ENCODE results near the gene DPM2. TPM values are rescaled to one million over a fixed set of nuclear protein-coding genes. Genes with fewer than 3 reads are reported as not detected.

Gene DPM2
- polyA plus RNA-seq, 2 of the 4 experiments (the other 2 are of a cell fraction): 41.9 to 45.9 TPM

DNA sequence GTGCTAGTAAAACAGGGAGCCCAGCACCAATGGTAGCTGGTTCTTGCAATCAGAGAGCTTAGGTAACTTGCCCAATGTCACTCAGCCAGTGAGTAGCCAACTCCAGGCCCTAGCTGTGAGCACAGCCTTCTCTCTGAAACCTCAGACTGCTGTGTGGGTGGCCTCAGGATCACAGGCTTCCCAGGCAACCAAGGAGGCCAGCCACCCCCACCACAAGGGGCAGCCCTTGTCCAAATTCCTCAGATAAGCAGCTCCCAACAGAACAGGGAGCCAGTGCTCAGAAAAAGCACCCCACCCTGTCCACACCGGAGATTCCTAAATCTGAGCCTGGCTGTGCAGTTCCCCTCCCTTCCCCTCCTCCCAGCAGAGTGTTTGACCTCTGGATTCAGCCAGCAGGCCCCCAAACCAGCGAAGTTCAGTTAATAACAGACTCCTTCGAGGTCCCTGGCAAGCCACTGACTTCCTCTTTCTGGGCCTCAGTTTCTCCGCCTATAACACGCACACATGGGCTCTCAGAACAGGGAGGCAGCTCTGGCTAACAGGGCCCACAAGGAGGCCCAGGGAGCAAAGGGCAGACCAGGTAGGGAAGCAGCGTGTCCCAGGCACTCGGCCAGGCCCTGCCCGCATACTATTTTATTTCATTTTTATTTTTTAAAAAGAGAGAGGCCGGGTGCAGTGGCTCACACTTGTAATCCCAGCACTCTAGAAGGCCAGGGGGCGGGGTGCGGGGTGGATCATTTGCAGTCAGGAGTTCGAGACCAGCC lies 40.4 kb upstream of the DPM2 start (continued):
- TF ChIP-seq, protein P1, sequence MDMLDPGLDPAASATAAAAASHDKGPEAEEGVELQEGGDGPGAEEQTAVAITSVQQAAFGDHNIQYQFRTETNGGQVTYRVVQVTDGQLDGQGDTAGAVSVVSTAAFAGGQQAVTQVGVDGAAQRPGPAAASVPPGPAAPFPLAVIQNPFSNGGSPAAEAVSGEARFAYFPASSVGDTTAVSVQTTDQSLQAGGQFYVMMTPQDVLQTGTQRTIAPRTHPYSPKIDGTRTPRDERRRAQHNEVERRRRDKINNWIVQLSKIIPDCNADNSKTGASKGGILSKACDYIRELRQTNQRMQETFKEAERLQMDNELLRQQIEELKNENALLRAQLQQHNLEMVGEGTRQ (IDR thresholded peaks at IDR 0.05): no peak
- TF ChIP-seq BHLHE40 (IDR thresholded peaks at IDR 0.05; ENCODE audit: low read depth, low read length) (no peak), JUNB (IDR thresholded peaks at IDR 0.05) (no peak), HDAC2 (IDR thresholded peaks at IDR 0.05) (no peak), RAD21 (conservative IDR thresholded peaks at IDR 0.05 in 1 of 2, IDR thresholded peaks at IDR 0.05 in 1 of 2) (peak; percentile 17 to 26; a peak in 1 of 5 replicates), RNF2 (IDR thresholded peaks at IDR 0.05; ENCODE audit: borderline replicate concordance, low read depth) (no peak), HOXB5 (CRISPR knock-in tag; IDR thresholded peaks at IDR 0.05) (no peak)
- TF ChIP-seq, protein P2, sequence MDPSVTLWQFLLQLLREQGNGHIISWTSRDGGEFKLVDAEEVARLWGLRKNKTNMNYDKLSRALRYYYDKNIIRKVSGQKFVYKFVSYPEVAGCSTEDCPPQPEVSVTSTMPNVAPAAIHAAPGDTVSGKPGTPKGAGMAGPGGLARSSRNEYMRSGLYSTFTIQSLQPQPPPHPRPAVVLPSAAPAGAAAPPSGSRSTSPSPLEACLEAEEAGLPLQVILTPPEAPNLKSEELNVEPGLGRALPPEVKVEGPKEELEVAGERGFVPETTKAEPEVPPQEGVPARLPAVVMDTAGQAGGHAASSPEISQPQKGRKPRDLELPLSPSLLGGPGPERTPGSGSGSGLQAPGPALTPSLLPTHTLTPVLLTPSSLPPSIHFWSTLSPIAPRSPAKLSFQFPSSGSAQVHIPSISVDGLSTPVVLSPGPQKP (IDR thresholded peaks at IDR 0.05; ENCODE audit: low read depth, low read length): no peak

DNA sequence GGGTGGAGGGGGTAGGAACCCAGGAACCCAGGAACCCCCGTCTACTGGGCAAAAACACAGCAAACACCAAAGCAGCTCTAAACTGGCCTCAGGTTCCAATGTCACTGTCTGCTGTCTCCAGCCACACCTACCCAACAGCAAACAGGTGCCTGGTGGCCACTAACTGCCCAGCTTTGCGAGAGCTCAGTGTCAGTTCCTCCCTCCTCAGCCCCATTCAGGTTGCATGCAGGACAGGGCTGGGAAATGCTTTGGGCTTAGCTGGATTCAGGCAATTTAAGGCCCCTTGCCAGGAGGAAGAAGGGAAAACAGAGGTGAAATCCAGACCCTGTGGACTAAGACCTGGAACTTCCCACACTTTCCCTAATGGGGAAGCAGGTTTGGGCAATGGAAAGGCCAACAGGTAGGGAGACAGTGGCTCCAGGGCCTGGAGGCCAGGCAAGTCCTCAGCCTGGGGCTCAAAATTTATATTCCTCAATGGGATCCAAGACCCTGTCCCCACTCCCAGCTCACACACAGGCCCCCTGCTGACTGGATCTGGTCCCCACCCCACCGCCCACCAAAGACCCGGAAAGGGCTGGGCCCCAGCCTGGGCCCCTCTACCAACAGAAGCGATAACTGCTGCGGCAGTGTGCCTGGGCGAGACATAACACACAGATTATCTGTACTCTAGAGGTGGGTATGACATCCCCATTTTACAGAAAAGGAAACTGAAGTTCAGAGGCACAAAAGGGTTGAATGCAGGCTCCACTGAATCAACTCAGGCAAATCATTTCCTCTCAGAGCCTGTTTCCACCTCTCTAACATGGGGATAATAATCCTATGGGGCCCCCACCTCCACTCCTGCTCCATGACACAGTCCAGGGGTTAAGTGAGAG lies 39.6 kb upstream of the DPM2 start:
- FAIRE-seq (no peak), DNase-seq (ENCODE audit: low read depth in 1 of 2, low spot score in 1 of 2) (no peak), ATAC-seq (no peak)
- no peaks in the 10 kb centered on the region for H3K9me3 ChIP-seq
- H3K4me3 ChIP-seq: peak overlapping the region; percentile 91
- ChIA-PET POLR2A (interaction anchor here (1.5 kb wide), 1 partner anchor 10 kb away, joined by 4 read pairs; no protein-coding TSS in a partner anchor), CTCF (interaction anchor here (0.8 to 17.9 kb wide), 14 partner anchors 10 to 141 kb away, joined by 3 to 173 read pairs (median 4); no protein-coding TSS in a partner anchor)
- peak overlapping the region; percentile 97 to 98 for H3K27ac ChIP-seq
- TF ChIP-seq, protein P3, sequence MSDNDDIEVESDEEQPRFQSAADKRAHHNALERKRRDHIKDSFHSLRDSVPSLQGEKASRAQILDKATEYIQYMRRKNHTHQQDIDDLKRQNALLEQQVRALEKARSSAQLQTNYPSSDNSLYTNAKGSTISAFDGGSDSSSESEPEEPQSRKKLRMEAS (IDR thresholded peaks at IDR 0.05): no peak
- TF ChIP-seq KDM1A (IDR thresholded peaks at IDR 0.05; ENCODE audit: low read depth): 0 out of 2 replicates have a peak, but pooled peaks have one; percentile 19
- H3K4me2 ChIP-seq: peak overlapping the region; percentile 98
- H3K4me1 ChIP-seq: peaks cover 73% of the 10 kb centered on the region
- WGBS (ENCODE audit: missing lambda C conversion rate): 86% methylated on average over 7 of the region's 7 CpGs

DNA sequence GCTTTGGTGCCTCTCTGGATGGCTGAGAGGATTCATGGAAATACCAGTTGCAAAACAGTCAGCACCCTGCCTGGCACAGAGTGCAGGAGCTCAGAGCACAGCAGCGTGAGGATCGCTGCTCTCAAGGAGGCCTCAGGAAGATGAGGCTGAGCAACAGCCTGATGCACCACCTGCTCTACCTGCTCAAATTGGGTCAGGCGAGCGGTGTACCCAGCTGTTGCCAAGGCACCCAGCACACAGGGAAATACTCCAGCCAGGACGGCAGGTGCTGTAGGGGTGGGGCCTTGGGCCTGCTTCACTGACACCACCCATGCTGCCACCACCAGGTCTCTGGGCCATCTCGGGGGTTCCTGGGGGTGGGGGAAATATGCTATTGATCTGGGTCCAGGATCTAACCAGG lies 38.8 kb upstream of the DPM2 start:
- WGBS (ENCODE audit: missing lambda C conversion rate): 88% methylated on average over 4 of the region's 6 CpGs
- DNase-seq (ENCODE audit: low read depth in 1 of 2, low spot score in 1 of 2): no peak
- H3K4me1 ChIP-seq: peaks cover 73% of the 10 kb centered on the region
- H3K4me2 ChIP-seq: peak overlapping the region; percentile 98
- H3K27ac ChIP-seq: peak overlapping the region; percentile 97 to 98; a peak in 4 of 6 replicates
- peak overlapping the region; percentile 91; the same call in 2 of the 3 replicates for H3K4me3 ChIP-seq
- ATAC-seq: no peak
- TF ChIP-seq MAZ (IDR thresholded peaks at IDR 0.05; ENCODE audit: borderline replicate concordance, low read depth, low read length): no peak
- TF ChIP-seq SMC3 (IDR thresholded peaks at IDR 0.05): no peak
- TF ChIP-seq FOSB (CRISPR knock-in tag; IDR thresholded peaks at IDR 0.05): no peak
- no peak for TF ChIP-seq ESRRA (IDR thresholded peaks at IDR 0.05; ENCODE audit: borderline replicate concordance, low read length)
- TF ChIP-seq GATA3 (IDR thresholded peaks at IDR 0.05; ENCODE audit: borderline replicate concordance): no peak
- no peak for TF ChIP-seq EP300 (IDR thresholded peaks at IDR 0.05)
- TF ChIP-seq, protein P4, sequence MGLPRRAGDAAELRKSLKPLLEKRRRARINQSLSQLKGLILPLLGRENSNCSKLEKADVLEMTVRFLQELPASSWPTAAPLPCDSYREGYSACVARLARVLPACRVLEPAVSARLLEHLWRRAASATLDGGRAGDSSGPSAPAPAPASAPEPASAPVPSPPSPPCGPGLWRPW (IDR thresholded peaks at IDR 0.05): no peak
- TF ChIP-seq MYC (IDR thresholded peaks at IDR 0.05; ENCODE audit: borderline replicate concordance, low read length): no peak
- no peak for TF ChIP-seq NR3C1 (IDR thresholded peaks at IDR 0.05)
- no peak for TF ChIP-seq SREBF2 (IDR thresholded peaks at IDR 0.05)
- POLR2A ChIA-PET: no interaction called here
- no peak for FAIRE-seq
- H3K9me3 ChIP-seq: no peaks in the 10 kb centered on the region
- CTCF ChIA-PET: interaction anchor here (0.6 to 17.9 kb wide), 8 partner anchors 14 to 59 kb away, joined by 3 to 173 read pairs (median 10); no protein-coding TSS in a partner anchor

Measured in A549 (cell line).